HG03520 (cell line): ENCODE measurements around the gene SLC12A4.
A peak's percentile ranks its signal among the peaks of the same experiment; 100 is the strongest.
"Not testable (repeated sequence)": the region's sequence is repeated elsewhere in the genome, so short reads cannot be mapped to it uniquely, and the experiment has no call there.

ENCODE experiments used
- ATAC-seq: cut with Tn5 transposase; IDR thresholded peaks from one replicate; pipeline ENCODE4 v1.9.1; 2021; ENCODE audit warnings: mild to moderate bottlenecking, moderate library complexity; ENCODE audit not compliant: unreplicated experiment

The SLC12A4 gene

GRCh38 chr16:67942510-67943255 lies 25.8 kb downstream of the SLC12A4 start:
- no peak for ATAC-seq

- ATAC-seq, result no peak
These were observed 26.3 kb downstream of the SLC12A4 start for GRCh38 chr16:67942200-67942509.

- ATAC-seq, result no peak
These were observed 26.8 kb downstream of the SLC12A4 start for GRCh38 chr16:67941469-67942199.

- no peak for ATAC-seq
These were observed 27.9 kb downstream of the SLC12A4 start for GRCh38 chr16:67940446-67941089.

- ATAC-seq, result no peak
These were observed 28.7 kb downstream of the SLC12A4 start for GRCh38 chr16:67939507-67940445.

- ATAC-seq, result not testable (repeated sequence)
These were observed 30.7 kb downstream of the SLC12A4 start for GRCh38 chr16:67937713-67938112.

GRCh38 chr16:67936880-67937605 lies 31.4 kb downstream of the SLC12A4 start:
- peak; percentile 49 for ATAC-seq

- ATAC-seq, result no peak
These were observed 32.1 kb downstream of the SLC12A4 start, which contains the start of gene PSMB10 for GRCh38 chr16:67936124-67936879. Gene PSMB10 (minus strand): TSS chr16:67936850. CDS start chr16:67936749, 101 bp downstream.

GRCh38 chr16:67935402-67936123 lies 32.9 kb downstream of the SLC12A4 start:
- ATAC-seq, result peak; percentile 88

- ATAC-seq, result no peak
These were observed 33.4 kb downstream of the SLC12A4 start for GRCh38 chr16:67935101-67935401.

- no peak for ATAC-seq
These were observed 33.9 kb downstream of the SLC12A4 start for GRCh38 chr16:67934306-67935100.

- ATAC-seq, result no peak
These were observed 34.6 kb downstream of the SLC12A4 start for GRCh38 chr16:67933805-67934204.

GRCh38 chr16:67932462-67932840 lies 36.0 kb downstream of the SLC12A4 start:
- ATAC-seq, result no peak

GRCh38 chr16:67931712-67932461 lies 36.5 kb downstream of the SLC12A4 start, which contains the start of gene CTRL:
Gene CTRL (minus strand): TSS chr16:67931862. CDS start chr16:67931852, 10 bp downstream.
- no peak for ATAC-seq

GRCh38 chr16:67930678-67931211 lies 37.7 kb downstream of the SLC12A4 start:
- ATAC-seq, result no peak

GRCh38 chr16:67930191-67930590 lies 38.2 kb downstream of the SLC12A4 start:
- ATAC-seq, result no peak
